ENCODE data around the gene ILDR2.
"Not testable (repeated sequence)": the region's sequence is repeated elsewhere in the genome, so short reads cannot be mapped to it uniquely, and the experiment has no call there.

Gene ILDR2

GRCh38 chr1:166889776-166890175, 85.6 kb downstream of the ILDR2 start:
- no peak overlapping the region for H3K4me3 ChIP-seq (ENCODE audit: low read depth, low read length)

- H3K4me3 ChIP-seq (ENCODE audit: low read depth, low read length): no peak overlapping the region
Measured at GRCh38 chr1:166888373-166889111, 86.8 kb downstream of the ILDR2 start.

GRCh38 chr1:166884971-166885370, 90.4 kb downstream of the ILDR2 start:
- no peak overlapping the region for H3K4me3 ChIP-seq (ENCODE audit: low read depth, low read length)

GRCh38 chr1:166884040-166884642, 91.2 kb downstream of the ILDR2 start:
- no peak overlapping the region for H3K4me3 ChIP-seq (ENCODE audit: low read depth, low read length)

GRCh38 chr1:166882893-166883292, 92.4 kb downstream of the ILDR2 start:
- H3K4me3 ChIP-seq (ENCODE audit: low read depth, low read length): no peak overlapping the region

GRCh38 chr1:166878173-166878917, 97.0 kb downstream of the ILDR2 start:
- H3K4me3 ChIP-seq (ENCODE audit: low read depth, low read length): not testable (repeated sequence)

GRCh38 chr1:166876540-166876838, 98.9 kb downstream of the ILDR2 start:
- peak overlapping the region; percentile 37 for H3K4me3 ChIP-seq (ENCODE audit: low read depth, low read length)

GRCh38 chr1:166875734-166876539, 99.4 kb downstream of the ILDR2 start, which contains the start of gene TADA1:
TADA1 (minus strand) TSS chr1:166876264; CDS start chr1:166876233, 31 bp downstream.
- H3K4me3 ChIP-seq (ENCODE audit: low read depth, low read length): peak within 1 kb of the TSS; percentile 81

GRCh38 chr1:166875302-166875733, 100.0 kb downstream of the ILDR2 start:
- H3K4me3 ChIP-seq (ENCODE audit: low read depth, low read length): peak overlapping the region; percentile 81

- H3K4me3 ChIP-seq (ENCODE audit: low read depth, low read length): no peak overlapping the region
Measured at GRCh38 chr1:166874464-166874863, 100.9 kb downstream of the ILDR2 start.

- no peak overlapping the region for H3K4me3 ChIP-seq (ENCODE audit: low read depth, low read length)
Measured at GRCh38 chr1:166870584-166870983, 104.8 kb downstream of the ILDR2 start.

GRCh38 chr1:166869318-166870099, 105.8 kb downstream of the ILDR2 start:
- no peak overlapping the region for H3K4me3 ChIP-seq (ENCODE audit: low read depth, low read length)

GRCh38 chr1:166868639-166869038, 106.7 kb downstream of the ILDR2 start:
- H3K4me3 ChIP-seq (ENCODE audit: low read depth, low read length): no peak overlapping the region

- H3K4me3 ChIP-seq (ENCODE audit: low read depth, low read length): no peak overlapping the region
Measured at GRCh38 chr1:166865926-166866325, 109.4 kb downstream of the ILDR2 start.

GRCh38 chr1:166859597-166859996, 115.7 kb downstream of the ILDR2 start:
- no peak overlapping the region for H3K4me3 ChIP-seq (ENCODE audit: low read depth, low read length)

GRCh38 chr1:166858726-166859419, 116.5 kb downstream of the ILDR2 start:
- no peak overlapping the region for H3K4me3 ChIP-seq (ENCODE audit: low read depth, low read length)
